ENCODE data around the gene MELK. TPM values are rescaled to one million over a fixed set of nuclear protein-coding genes. Genes with fewer than 3 reads are reported as not detected.

Gene MELK
- total and polyA plus RNA-seq, 2 donors (not counting 3 experiments of a cell fraction or from before 2014, with no cell fraction given): 19.1 to 52.1 TPM

GRCh38 chr9:36623280-36623679, 50.6 kb downstream of the MELK start:
- peaks cover 0 to 2% of the 10 kb centered on the region in 2 experiments for H3K36me3 ChIP-seq (ENCODE audit: control insufficient read depth in 2 of 2, extremely low read depth in 1 of 2, insufficient read depth in 2 of 2, low read length in 2 of 2)
- H2AFZ ChIP-seq (ENCODE audit: low read depth, low read length): no peak overlapping the region
- POLR2A ChIA-PET: no interaction called here
- CTCF ChIA-PET: interaction anchor here (2.7 to 3.0 kb wide), 2 partner anchors 10 to 216 kb away, joined by 10 to 23 read pairs; no protein-coding TSS in a partner anchor
- no peaks in the 10 kb centered on the region for H3K27me3 ChIP-seq (ENCODE audit: control insufficient read depth in 2 of 2, insufficient read depth in 2 of 2, low read length in 2 of 2)
- H3K4me3 ChIP-seq (replicated peaks in 1 of 3; ENCODE audit: insufficient read depth in 1 of 3, low read depth in 1 of 3, low read length in 3 of 3): no peak overlapping the region
- H3K9me3 ChIP-seq (replicated peaks; ENCODE audit: control insufficient read depth, insufficient read depth, low read length): no peaks in the 10 kb centered on the region
- no peak overlapping the region for H3K9ac ChIP-seq (replicated peaks; ENCODE audit: extremely low read depth, insufficient read depth, low read length)
- intact Hi-C loops (cut with micrococcal nuclease) (no loop called here), dilution Hi-C loops (cut with MboI; ENCODE audit: extremely low pct_ligation_motif_present, low sequenced_read_pairs) (no loop called here)
- H3K9me1 ChIP-seq (replicated peaks; ENCODE audit: control insufficient read depth, extremely low read depth, insufficient read depth, low read length): no peaks in the 10 kb centered on the region
- H3K79me2 ChIP-seq (ENCODE audit: control insufficient read depth, insufficient read depth, low read length): peaks cover 26% of the 10 kb centered on the region
- TF ChIP-seq POLR2A (IDR thresholded peaks at IDR 0.05; ENCODE audit: low read depth, low read length) (no peak), JUN (IDR thresholded peaks at IDR 0.05; ENCODE audit: borderline replicate concordance, insufficient read depth, insufficient read length, low read depth) (no peak), MAX (IDR thresholded peaks at IDR 0.05; ENCODE audit: insufficient read depth, insufficient read length) (no peak)
- H3K4me1 ChIP-seq (ENCODE audit: control insufficient read depth, extremely low read depth, insufficient read depth, low read length): peaks cover 12% of the 10 kb centered on the region
- FAIRE-seq: no peak
- H3K27ac ChIP-seq (ENCODE audit: insufficient read depth, low read depth, low read length): no peak overlapping the region
- no TSS peak for BruUV-seq (replicated peaks)
- no peak overlapping the region for H3K4me2 ChIP-seq (ENCODE audit: insufficient read depth, low read length)
- no peak for DNase-seq (ENCODE audit: low read depth, low spot score)
- H4K20me1 ChIP-seq (replicated peaks; ENCODE audit: control insufficient read depth, extremely low read depth, insufficient read depth, low read length): peaks cover 2% of the 10 kb centered on the region

- Histone ChIP-seq H3K4me3 (replicated peaks in 1 of 3; ENCODE audit: insufficient read depth in 1 of 3, low read depth in 1 of 3, low read length in 3 of 3) (no peak overlapping the region), H3K27ac (ENCODE audit: insufficient read depth, low read depth, low read length) (peak overlapping the region; percentile 54), H3K9me1 (replicated peaks; ENCODE audit: control insufficient read depth, extremely low read depth, insufficient read depth, low read length) (no peaks in the 10 kb centered on the region), H2AFZ (ENCODE audit: low read depth, low read length) (peak overlapping the region; percentile 33), H3K9me3 (replicated peaks; ENCODE audit: control insufficient read depth, insufficient read depth, low read length) (no peaks in the 10 kb centered on the region), H3K4me1 (ENCODE audit: control insufficient read depth, extremely low read depth, insufficient read depth, low read length) (peaks cover 12% of the 10 kb centered on the region), H3K36me3 (ENCODE audit: control insufficient read depth in 2 of 2, extremely low read depth in 1 of 2, insufficient read depth in 2 of 2, low read length in 2 of 2) (peaks cover 0 to 2% of the 10 kb centered on the region in 2 experiments), H4K20me1 (replicated peaks; ENCODE audit: control insufficient read depth, extremely low read depth, insufficient read depth, low read length) (no peaks in the 10 kb centered on the region), H3K9ac (replicated peaks; ENCODE audit: extremely low read depth, insufficient read depth, low read length) (no peak overlapping the region), H3K79me2 (ENCODE audit: control insufficient read depth, insufficient read depth, low read length) (peaks cover 25% of the 10 kb centered on the region), H3K27me3 (ENCODE audit: control insufficient read depth in 2 of 2, insufficient read depth in 2 of 2, low read length in 2 of 2) (no peaks in the 10 kb centered on the region), H3K4me2 (ENCODE audit: insufficient read depth, low read length) (peak overlapping the region; percentile 3)
- dilution Hi-C loops (cut with MboI; ENCODE audit: extremely low pct_ligation_motif_present, low sequenced_read_pairs): no loop called here
- ChIA-PET CTCF (interaction anchor here (0.7 to 3.0 kb wide), 9 partner anchors 8 to 218 kb away, joined by 3 to 23 read pairs (median 5); no protein-coding TSS in a partner anchor), POLR2A (interaction anchor here (0.6 kb wide), 1 partner anchor 29 kb away, joined by 3 read pairs; no protein-coding TSS in a partner anchor)
- intact Hi-C loops (cut with micrococcal nuclease): no loop called here
- FAIRE-seq (peak; percentile 79), DNase-seq (ENCODE audit: low read depth, low spot score) (peak; percentile 67)
- TF ChIP-seq POLR2AphosphoS5 (IDR thresholded peaks at IDR 0.05; ENCODE audit: insufficient read depth, low read depth, low read length) (no peak), EZH2 (IDR thresholded peaks at IDR 0.05; ENCODE audit: borderline replicate concordance, low read depth, low read length, severe bottlenecking) (no peak), FOS (IDR thresholded peaks at IDR 0.05; ENCODE audit: borderline replicate concordance, insufficient read depth, low read length) (peak; percentile 79), CTCF (IDR thresholded peaks at IDR 0.05; ENCODE audit: extremely low read depth in 1 of 2, insufficient read depth in 1 of 2, low read depth in 1 of 2, low read length in 2 of 2) (no peak), MYC (IDR thresholded peaks at IDR 0.05; ENCODE audit: low read depth, low read length) (no peak), GATA2 (IDR thresholded peaks at IDR 0.05; ENCODE audit: insufficient read depth, insufficient read length, low read depth, low read length) (no peak), MAX (IDR thresholded peaks at IDR 0.05; ENCODE audit: insufficient read depth, insufficient read length) (no peak), JUN (IDR thresholded peaks at IDR 0.05; ENCODE audit: borderline replicate concordance, insufficient read depth, insufficient read length, low read depth) (peak; percentile 42), POLR2A (IDR thresholded peaks at IDR 0.05; ENCODE audit: low read depth, low read length) (no peak)
- BruUV-seq (replicated peaks): no TSS peak
These were observed 52.4 kb downstream of the MELK start for GRCh38 chr9:36625006-36625615.

All from endothelial cell of umbilical vein (primary cell).